PFSK-1 (cell line): ENCODE data around the gene ATP6V0E2.

Experiments
- FOXP2 ChIP-seq: optimal IDR thresholded peaks from 2 replicates; pipeline ENCODE3; 2011; ENCODE audit warnings: borderline replicate concordance, control low read depth, inconsistent platforms; ENCODE audit not compliant: insufficient read depth; ENCODE audit errors: extremely low read length, extremely low read depth
- POLR2AphosphoS5 ChIP-seq: IDR thresholded peaks from 2 replicates; pipeline ENCODE4 v1.6.1; 2012; ENCODE audit warnings: low read depth, mild to moderate bottlenecking, control low read depth, low read length, moderate library complexity
- SIN3A ChIP-seq: IDR thresholded peaks from 2 replicates; pipeline ENCODE4 v1.6.1; 2012; ENCODE audit warnings: mild to moderate bottlenecking, low read length, moderate library complexity, borderline replicate concordance; ENCODE audit not compliant: insufficient read depth
- TAF1 ChIP-seq: IDR thresholded peaks from 2 replicates; pipeline ENCODE4 v1.6.1; 2012; ENCODE audit warnings: low read length, control low read depth, borderline replicate concordance; ENCODE audit not compliant: insufficient read depth
- TF ChIP-seq, protein P1 (sequence below), 2 experiments: IDR thresholded peaks; 2 replicates each; pipeline versions ENCODE4 v1.6.1 to v1.8.0; 2011 to 2012; ENCODE audit warnings: low read depth in 2 of 2, low read length in 2 of 2, control low read depth in 1 of 2, inconsistent platforms in 1 of 2, mild to moderate bottlenecking in 1 of 2, moderate library complexity in 1 of 2; ENCODE audit not compliant: insufficient read depth in 1 of 2

GRCh38 chr7:149850007-149850594 lies 23.7 kb upstream of the ATP6V0E2 start:
- TF ChIP-seq FOXP2 (no peak), TAF1 (no peak), POLR2AphosphoS5 (no peak), SIN3A (no peak)
- TF ChIP-seq, protein P1, sequence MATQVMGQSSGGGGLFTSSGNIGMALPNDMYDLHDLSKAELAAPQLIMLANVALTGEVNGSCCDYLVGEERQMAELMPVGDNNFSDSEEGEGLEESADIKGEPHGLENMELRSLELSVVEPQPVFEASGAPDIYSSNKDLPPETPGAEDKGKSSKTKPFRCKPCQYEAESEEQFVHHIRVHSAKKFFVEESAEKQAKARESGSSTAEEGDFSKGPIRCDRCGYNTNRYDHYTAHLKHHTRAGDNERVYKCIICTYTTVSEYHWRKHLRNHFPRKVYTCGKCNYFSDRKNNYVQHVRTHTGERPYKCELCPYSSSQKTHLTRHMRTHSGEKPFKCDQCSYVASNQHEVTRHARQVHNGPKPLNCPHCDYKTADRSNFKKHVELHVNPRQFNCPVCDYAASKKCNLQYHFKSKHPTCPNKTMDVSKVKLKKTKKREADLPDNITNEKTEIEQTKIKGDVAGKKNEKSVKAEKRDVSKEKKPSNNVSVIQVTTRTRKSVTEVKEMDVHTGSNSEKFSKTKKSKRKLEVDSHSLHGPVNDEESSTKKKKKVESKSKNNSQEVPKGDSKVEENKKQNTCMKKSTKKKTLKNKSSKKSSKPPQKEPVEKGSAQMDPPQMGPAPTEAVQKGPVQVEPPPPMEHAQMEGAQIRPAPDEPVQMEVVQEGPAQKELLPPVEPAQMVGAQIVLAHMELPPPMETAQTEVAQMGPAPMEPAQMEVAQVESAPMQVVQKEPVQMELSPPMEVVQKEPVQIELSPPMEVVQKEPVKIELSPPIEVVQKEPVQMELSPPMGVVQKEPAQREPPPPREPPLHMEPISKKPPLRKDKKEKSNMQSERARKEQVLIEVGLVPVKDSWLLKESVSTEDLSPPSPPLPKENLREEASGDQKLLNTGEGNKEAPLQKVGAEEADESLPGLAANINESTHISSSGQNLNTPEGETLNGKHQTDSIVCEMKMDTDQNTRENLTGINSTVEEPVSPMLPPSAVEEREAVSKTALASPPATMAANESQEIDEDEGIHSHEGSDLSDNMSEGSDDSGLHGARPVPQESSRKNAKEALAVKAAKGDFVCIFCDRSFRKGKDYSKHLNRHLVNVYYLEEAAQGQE (IDR thresholded peaks at IDR 0.05; ENCODE audit: insufficient read depth in 1 of 2, low read depth in 2 of 2, low read length in 2 of 2): no peak
